Hepatocyte (in vitro differentiated cells): ENCODE data around the gene ACTG1. TPM values are rescaled to one million over a fixed set of nuclear protein-coding genes. Genes with fewer than 3 reads are reported as not detected.

Experiments
- DNase-seq: peaks from one replicate; pipeline ENCODE4 v3.0.0-alpha.2; 2016; ENCODE audit warnings: low spot score
- H2AFZ ChIP-seq: fragments of 200-600 bp; sonication (generic); 2 replicates; pipeline ENCODE4 v1.6.0; 2016; ENCODE audit warnings: antibody characterized with exemption, mild to moderate bottlenecking
- H3K27ac ChIP-seq: fragments of 200-600 bp; sonication (generic); 2 replicates; pipeline ENCODE4 v1.5.1; 2016; ENCODE audit warnings: mild to moderate bottlenecking
- H3K27me3 ChIP-seq: fragments of 200-600 bp; sonication (generic); 2 replicates; pipeline ENCODE4 v1.6.1; 2016
- H3K36me3 ChIP-seq: fragments of 200-600 bp; sonication (generic); replicated peaks from 2 replicates; pipeline ENCODE4 v1.5.1; 2016; ENCODE audit warnings: low read depth; ENCODE audit not compliant: insufficient read depth
- H3K4me1 ChIP-seq: fragments of 200-600 bp; sonication (generic); 2 replicates; pipeline ENCODE4 v1.5.1; 2016; ENCODE audit warnings: mild to moderate bottlenecking, moderate library complexity; ENCODE audit not compliant: insufficient read depth
- H3K4me2 ChIP-seq: fragments of 200-600 bp; sonication (generic); 2 replicates; pipeline ENCODE4 v1.6.0; 2016
- H3K4me3 ChIP-seq: fragments of 200-600 bp; sonication (generic); 2 replicates; pipeline ENCODE4 v1.5.1; 2016; ENCODE audit warnings: mild to moderate bottlenecking
- H3K79me2 ChIP-seq: fragments of 200-600 bp; sonication (generic); 2 replicates; pipeline ENCODE4 v1.6.0; 2017; ENCODE audit warnings: mild to moderate bottlenecking
- H3K9me2 ChIP-seq: fragments of 200-600 bp; sonication (generic); replicated peaks from 2 replicates; pipeline ENCODE4 v1.6.0; 2017; ENCODE audit warnings: mild to moderate bottlenecking; ENCODE audit not compliant: insufficient read depth
- H3K9me3 ChIP-seq: fragments of 200-600 bp; sonication (generic); 2 replicates; pipeline ENCODE4 v1.5.1; 2016; ENCODE audit warnings: low read depth, mild to moderate bottlenecking
- H4K20me1 ChIP-seq: fragments of 200-600 bp; sonication (generic); 2 replicates; pipeline ENCODE4 v1.6.0; 2016; ENCODE audit warnings: mild to moderate bottlenecking; ENCODE audit not compliant: insufficient read depth, poor library complexity, severe bottlenecking
- CTCF ChIP-seq: fragments of 200-600 bp; sonication (generic); IDR thresholded peaks from 2 replicates; pipeline ENCODE4 v1.5.1; 2016; ENCODE audit warnings: antibody characterized with exemption, mild to moderate bottlenecking; ENCODE audit not compliant: poor library complexity
- EZH2 ChIP-seq: fragments of 200-600 bp; sonication (generic); IDR thresholded peaks from 2 replicates; pipeline ENCODE4 v1.6.1; 2016; ENCODE audit warnings: antibody characterized with exemption, mild to moderate bottlenecking, borderline replicate concordance
- EZH2phosphoT487 ChIP-seq: fragments of 200-600 bp; sonication (generic); IDR thresholded peaks from one replicate; pipeline ENCODE4 v1.6.1; 2018; ENCODE audit warnings: antibody characterized with exemption, mild to moderate bottlenecking, low read depth, moderate library complexity; ENCODE audit not compliant: unreplicated experiment, severe bottlenecking
- WGBS: methylation state at CpG from one replicate; pipeline ENCODE4 v1.1.6; 2016; ENCODE audit warnings: low lambda C conversion rate; ENCODE audit errors: missing lambda C conversion rate; 5-methylcytosine and 5-hydroxymethylcytosine counted together
- polyA plus RNA-seq: library from polyadenylated mRNA; unstranded; fragments of >200 nt; fragmentation: Nextera tagmentation; extraction: Ambion mirVana; gene quantifications from 2 replicates; pipeline ENCODE4 v1.2.1, GENCODE V29; 2016
- total RNA-seq: library from RNA; depleted of rRNA; stranded (reverse); fragments of >200 nt; gene quantifications from 2 replicates; pipeline ENCODE4 v1.2.3, GENCODE V29; 2014

ACTG1 gene
- total and polyA plus RNA-seq, 2 experiments from 2014 or later = 2,832 to 3,298 TPM

DNA sequence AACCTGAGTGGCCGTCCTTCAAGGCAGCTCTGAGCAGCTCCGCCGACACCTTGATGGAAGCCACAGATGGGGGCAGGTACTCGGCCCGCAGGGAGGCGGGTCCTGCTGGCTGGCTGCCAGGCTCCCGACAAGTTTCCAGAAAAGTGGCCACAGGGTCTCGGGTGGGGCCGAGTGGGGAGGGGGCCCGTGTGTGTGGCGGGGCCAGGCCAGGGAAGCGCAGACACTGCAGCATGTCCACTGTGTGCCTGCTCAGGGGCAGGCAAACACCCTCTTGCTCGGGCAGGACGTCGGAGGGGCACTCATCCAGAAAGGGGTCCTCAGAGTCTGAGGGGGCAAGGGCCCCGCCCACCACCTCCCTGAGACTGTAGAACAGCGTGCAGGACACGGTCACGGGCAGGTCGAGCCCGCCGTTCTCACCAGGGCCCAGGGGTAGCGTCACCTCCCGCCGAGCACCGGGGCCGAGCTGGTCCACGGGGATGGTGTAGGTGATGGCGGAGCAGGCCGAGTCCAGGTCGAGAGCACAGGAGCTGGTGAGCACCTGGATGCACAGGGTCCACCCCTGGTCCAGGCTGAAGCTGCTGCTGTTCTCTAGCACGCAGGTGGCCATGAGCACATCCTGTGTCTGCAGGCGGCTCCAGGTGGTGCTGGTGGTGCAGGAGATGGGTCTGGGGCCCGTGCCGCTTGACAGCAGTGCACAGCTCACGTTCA, 34.5 kb upstream of the ACTG1 start:
- H3K79me2 ChIP-seq = peaks cover 21% of the 10 kb centered on the region
- TF ChIP-seq EZH2phosphoT487 = no peak
- TF ChIP-seq CTCF = no peak
- no peak for TF ChIP-seq EZH2
- no peak for DNase-seq
- H2AFZ ChIP-seq = no peak overlapping the region
- no peaks in the 10 kb centered on the region for H3K9me2 ChIP-seq
- H3K9me3 ChIP-seq = no peaks in the 10 kb centered on the region
- H3K36me3 ChIP-seq = no peaks in the 10 kb centered on the region
- no peak overlapping the region for H3K4me2 ChIP-seq
- H3K4me1 ChIP-seq = peaks cover 9% of the 10 kb centered on the region
- H3K4me3 ChIP-seq = no peak overlapping the region
- no peak overlapping the region for H3K27ac ChIP-seq
- H3K27me3 ChIP-seq = no peaks in the 10 kb centered on the region
- H4K20me1 ChIP-seq = no peaks in the 10 kb centered on the region
- WGBS = 91% methylated on average over 36 of the region's 36 CpGs

GRCh38 chr17:81545160-81545949, 32.8 kb upstream of the ACTG1 start:
- Histone ChIP-seq H3K9me2 (no peaks in the 10 kb centered on the region), H3K27me3 (no peaks in the 10 kb centered on the region), H2AFZ (no peak overlapping the region), H3K4me2 (no peak overlapping the region), H3K4me3 (no peak overlapping the region), H3K4me1 (no peaks in the 10 kb centered on the region), H3K27ac (no peak overlapping the region), H3K9me3 (no peaks in the 10 kb centered on the region), H3K36me3 (no peaks in the 10 kb centered on the region), H3K79me2 (peaks cover 4% of the 10 kb centered on the region), H4K20me1 (no peaks in the 10 kb centered on the region)
- WGBS = 93% methylated on average over 22 of the region's 24 CpGs
- DNase-seq = no peak
- TF ChIP-seq CTCF (no peak), EZH2phosphoT487 (no peak), EZH2 (no peak)

- no peaks in the 10 kb centered on the region for H3K36me3 ChIP-seq
- no peak overlapping the region for H3K27ac ChIP-seq
Observed at GRCh38 chr17:81544281-81544974, 31.8 kb upstream of the ACTG1 start.

More at GRCh38 chr17:81544281-81544974, 31.8 kb upstream of the ACTG1 start:
- TF ChIP-seq EZH2 = no peak
- no peak for TF ChIP-seq EZH2phosphoT487
- no peak for TF ChIP-seq CTCF
- H3K9me3 ChIP-seq = no peaks in the 10 kb centered on the region
- H3K4me3 ChIP-seq = no peak overlapping the region
- no peaks in the 10 kb centered on the region for H3K9me2 ChIP-seq
- no peaks in the 10 kb centered on the region for H4K20me1 ChIP-seq
- DNase-seq = no peak
- H3K79me2 ChIP-seq = no peaks in the 10 kb centered on the region
- H3K27me3 ChIP-seq = no peaks in the 10 kb centered on the region
- H3K4me1 ChIP-seq = no peaks in the 10 kb centered on the region
- no peak overlapping the region for H2AFZ ChIP-seq
- H3K4me2 ChIP-seq = no peak overlapping the region
- 97% methylated on average over 15 of the region's 16 CpGs for WGBS
